Right lobe of liver (tissue), 4 donors: ENCODE results near the gene FLRT1.

Source experiments
- CTCF ChIP-seq, 4 donors: fragments of 200-600 bp in 3 of 4; fragments of 450-650 bp in 1 of 4; IDR thresholded peaks; one replicate each; pipeline versions ENCODE4 v1.5.1 to v1.8.0; 2016 to 2022; ENCODE audit warnings: antibody characterized with exemption in 4 of 4, mild to moderate bottlenecking in 2 of 4
- POLR2A ChIP-seq: fragments of 450-650 bp; IDR thresholded peaks from one replicate; pipeline ENCODE4 v1.6.1; 2017; ENCODE audit warnings: antibody characterized with exemption, mild to moderate bottlenecking
- donor health status: DM: no; HTN: no; CAD: no.
- donor health status: DM: no; HTN: no; CAD: no.
- donor health status: DM: no; HTN: yes; CAD: no.

GRCh38 chr11:64031001-64031400, 4.7 kb upstream of the FLRT1 start:
- no peak for TF ChIP-seq CTCF (IDR thresholded peaks at IDR 0.05)
- no peak for TF ChIP-seq POLR2A
